ENCODE measurements around the gene MOBP. TPM values are rescaled to one million over a fixed set of nuclear protein-coding genes. Genes with fewer than 3 reads are reported as not detected.

The MOBP gene
- total RNA-seq, 1 experiment from 2014 or later = 0.57 TPM

DNA sequence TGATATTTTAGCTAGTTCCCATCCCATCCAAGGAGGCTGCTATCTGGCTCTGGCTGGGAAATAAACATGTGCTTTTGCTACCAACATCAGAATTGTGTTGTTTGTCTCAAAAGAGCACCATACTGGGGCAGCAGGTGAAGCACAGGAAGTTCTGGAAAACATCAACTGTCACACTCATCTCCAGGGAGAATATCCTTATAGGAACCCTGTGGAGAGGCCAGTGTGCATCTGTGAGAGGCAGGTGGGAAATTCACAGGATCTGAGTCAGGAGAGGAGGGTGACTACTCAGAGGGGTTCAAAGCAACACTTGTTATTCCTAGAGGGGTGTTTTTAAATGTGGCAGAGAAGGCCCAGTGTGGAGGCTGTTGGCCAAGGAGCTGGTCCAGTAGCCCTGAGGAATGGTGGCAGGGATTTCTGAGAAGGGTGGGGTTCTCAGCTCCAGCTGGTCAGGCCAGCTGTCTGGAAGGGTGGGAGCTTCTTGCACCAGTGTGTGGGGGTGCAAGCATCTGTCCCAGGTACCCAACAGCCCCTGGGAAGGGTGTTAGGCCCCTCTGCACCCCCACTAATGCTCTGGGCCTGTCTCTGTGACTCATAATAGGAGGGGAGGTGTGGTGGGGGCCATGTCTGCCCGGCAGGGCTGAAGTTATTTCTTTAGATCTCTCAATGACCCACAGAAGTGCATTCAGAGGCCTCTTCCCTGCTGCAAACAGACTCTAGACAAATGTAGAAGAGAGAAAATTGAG is 32.3 kb upstream of the MOBP start:
- DNase-seq = no peak
- intact Hi-C loops (cut with micrococcal nuclease; ENCODE audit: unreplicated experiment) = no loop called here
- Mint-ChIP-seq H3K27ac (ENCODE audit: unreplicated experiment) (peak overlapping the region; percentile 16), H3K36me3 (ENCODE audit: insufficient read depth, unreplicated experiment) (no peaks in the 10 kb centered on the region), H3K9me3 (ENCODE audit: low read depth, unreplicated experiment) (no peaks in the 10 kb centered on the region), H3K4me3 (ENCODE audit: low read depth, unreplicated experiment) (no peak overlapping the region), H3K27me3 (ENCODE audit: unreplicated experiment) (no peaks in the 10 kb centered on the region), H3K4me1 (ENCODE audit: low read depth, unreplicated experiment) (peaks cover 16% of the 10 kb centered on the region)
- TF ChIP-seq, protein P1, sequence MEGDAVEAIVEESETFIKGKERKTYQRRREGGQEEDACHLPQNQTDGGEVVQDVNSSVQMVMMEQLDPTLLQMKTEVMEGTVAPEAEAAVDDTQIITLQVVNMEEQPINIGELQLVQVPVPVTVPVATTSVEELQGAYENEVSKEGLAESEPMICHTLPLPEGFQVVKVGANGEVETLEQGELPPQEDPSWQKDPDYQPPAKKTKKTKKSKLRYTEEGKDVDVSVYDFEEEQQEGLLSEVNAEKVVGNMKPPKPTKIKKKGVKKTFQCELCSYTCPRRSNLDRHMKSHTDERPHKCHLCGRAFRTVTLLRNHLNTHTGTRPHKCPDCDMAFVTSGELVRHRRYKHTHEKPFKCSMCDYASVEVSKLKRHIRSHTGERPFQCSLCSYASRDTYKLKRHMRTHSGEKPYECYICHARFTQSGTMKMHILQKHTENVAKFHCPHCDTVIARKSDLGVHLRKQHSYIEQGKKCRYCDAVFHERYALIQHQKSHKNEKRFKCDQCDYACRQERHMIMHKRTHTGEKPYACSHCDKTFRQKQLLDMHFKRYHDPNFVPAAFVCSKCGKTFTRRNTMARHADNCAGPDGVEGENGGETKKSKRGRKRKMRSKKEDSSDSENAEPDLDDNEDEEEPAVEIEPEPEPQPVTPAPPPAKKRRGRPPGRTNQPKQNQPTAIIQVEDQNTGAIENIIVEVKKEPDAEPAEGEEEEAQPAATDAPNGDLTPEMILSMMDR (IDR thresholded peaks at IDR 0.05; ENCODE audit: unreplicated experiment) = no peak
- CTCF ChIA-PET = interaction anchor here (0.9 kb wide), 1 partner anchor 13 kb away, joined by 3 read pairs; no protein-coding TSS in a partner anchor
- BruUV-seq (replicated peaks) = no TSS peak

DNA sequence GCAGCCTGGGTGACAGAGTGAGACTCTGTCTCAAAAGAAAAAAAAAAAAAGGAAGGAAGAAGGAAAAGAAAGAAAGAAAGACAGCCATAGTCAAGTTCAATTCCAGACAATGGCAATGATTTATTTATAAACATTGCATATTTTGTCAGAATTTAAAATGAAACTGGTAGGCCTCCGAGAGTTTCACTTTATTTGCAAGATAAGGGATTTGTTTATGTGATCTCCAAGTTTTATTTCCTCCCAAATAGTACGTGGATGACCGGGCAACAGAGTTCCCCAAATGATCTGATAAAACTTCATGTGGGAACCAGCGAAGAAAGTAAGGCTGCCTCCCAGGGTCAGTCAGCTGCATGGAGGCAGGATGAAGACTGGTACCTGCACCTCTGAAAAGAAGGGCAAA is 28.6 kb upstream of the MOBP start:
- no peaks in the 10 kb centered on the region for H3K27me3 Mint-ChIP-seq (ENCODE audit: unreplicated experiment)
- no peak overlapping the region for H3K4me3 Mint-ChIP-seq (ENCODE audit: low read depth, unreplicated experiment)
- no peaks in the 10 kb centered on the region for H3K36me3 Mint-ChIP-seq (ENCODE audit: insufficient read depth, unreplicated experiment)
- H3K27ac Mint-ChIP-seq (ENCODE audit: unreplicated experiment) = no peak overlapping the region
- no peak for DNase-seq
- BruUV-seq (replicated peaks) = no TSS peak
- CTCF ChIA-PET = interaction anchor here (0.6 kb wide), 1 partner anchor 27 kb away, joined by 3 read pairs; no protein-coding TSS in a partner anchor
- H3K9me3 Mint-ChIP-seq (ENCODE audit: low read depth, unreplicated experiment) = no peaks in the 10 kb centered on the region
- TF ChIP-seq, protein P1 (IDR thresholded peaks at IDR 0.05; ENCODE audit: unreplicated experiment) = no peak
- intact Hi-C loops (cut with micrococcal nuclease; ENCODE audit: unreplicated experiment) = no loop called here
- H3K4me1 Mint-ChIP-seq (ENCODE audit: low read depth, unreplicated experiment) = peaks cover 10% of the 10 kb centered on the region

DNA sequence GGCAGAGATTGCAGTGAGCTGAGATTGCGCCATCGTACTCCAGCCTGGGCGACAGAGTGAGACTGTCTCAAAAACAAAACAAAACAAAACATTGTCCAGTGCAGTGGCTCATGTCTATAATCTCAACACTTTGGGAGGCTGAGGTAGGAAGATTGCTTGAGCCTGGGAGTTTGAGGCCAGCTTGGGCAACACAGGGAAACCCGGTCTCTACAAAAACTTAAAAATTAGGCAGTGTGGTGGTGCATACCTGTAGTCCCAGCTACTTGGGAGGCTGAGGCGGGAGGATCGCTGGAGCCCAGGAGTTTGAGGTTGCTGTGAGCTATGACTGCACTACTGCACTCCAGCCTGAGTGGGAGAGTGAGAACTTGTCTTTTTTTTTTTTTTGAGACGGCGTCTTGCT is 27.2 kb upstream of the MOBP start:
- Mint-ChIP-seq H3K36me3 (ENCODE audit: insufficient read depth, unreplicated experiment) (no peaks in the 10 kb centered on the region), H3K4me3 (ENCODE audit: low read depth, unreplicated experiment) (no peak overlapping the region), H3K27me3 (ENCODE audit: unreplicated experiment) (no peaks in the 10 kb centered on the region), H3K9me3 (ENCODE audit: low read depth, unreplicated experiment) (no peaks in the 10 kb centered on the region), H3K27ac (ENCODE audit: unreplicated experiment) (no peak overlapping the region), H3K4me1 (ENCODE audit: low read depth, unreplicated experiment) (no peaks in the 10 kb centered on the region)
- TF ChIP-seq, protein P1 (IDR thresholded peaks at IDR 0.05; ENCODE audit: unreplicated experiment) = no peak
- intact Hi-C loops (cut with micrococcal nuclease; ENCODE audit: unreplicated experiment) = loop anchor here (10.0 kb wide), 1 partner anchor 874 kb away; no protein-coding TSS in a partner anchor
- no TSS peak for BruUV-seq (replicated peaks)
- CTCF ChIA-PET = no interaction called here
- no peak for DNase-seq

DNA sequence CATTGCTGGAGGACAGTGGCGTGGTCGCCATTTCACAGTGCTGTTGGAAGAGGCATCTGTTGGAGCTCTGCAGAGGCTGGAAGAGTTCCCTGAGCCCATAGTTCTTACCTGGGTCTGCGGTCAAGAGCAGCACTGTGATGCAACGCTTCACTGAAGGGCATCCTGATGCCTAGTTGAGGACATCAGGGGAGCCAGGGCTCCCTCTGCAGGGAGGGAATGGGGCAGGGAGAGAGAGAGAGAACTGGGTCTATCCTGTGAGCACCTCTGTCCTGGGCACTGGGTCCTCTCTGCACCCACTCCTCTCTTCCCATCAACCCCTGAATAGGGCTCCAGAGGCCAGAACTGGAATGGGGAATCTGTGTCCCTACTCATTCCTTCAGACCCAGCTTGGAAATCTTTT is 23.9 kb upstream of the MOBP start:
- H3K9me3 Mint-ChIP-seq (ENCODE audit: low read depth, unreplicated experiment) = no peaks in the 10 kb centered on the region
- no peak overlapping the region for H3K27ac Mint-ChIP-seq (ENCODE audit: unreplicated experiment)
- H3K4me1 Mint-ChIP-seq (ENCODE audit: low read depth, unreplicated experiment) = no peaks in the 10 kb centered on the region
- DNase-seq = peak; percentile 9
- no peaks in the 10 kb centered on the region for H3K36me3 Mint-ChIP-seq (ENCODE audit: insufficient read depth, unreplicated experiment)
- no peak overlapping the region for H3K4me3 Mint-ChIP-seq (ENCODE audit: low read depth, unreplicated experiment)
- CTCF ChIA-PET = no interaction called here
- intact Hi-C loops (cut with micrococcal nuclease; ENCODE audit: unreplicated experiment) = loop anchor here (10.0 kb wide), 1 partner anchor 871 kb away; no protein-coding TSS in a partner anchor
- no TSS peak for BruUV-seq (replicated peaks)
- TF ChIP-seq, protein P1 (IDR thresholded peaks at IDR 0.05; ENCODE audit: unreplicated experiment) = no peak
- no peaks in the 10 kb centered on the region for H3K27me3 Mint-ChIP-seq (ENCODE audit: unreplicated experiment)

Data from Calu3 (cell line).